HCT116 (cell line): ENCODE data around the gene SH3RF2. TPM values are rescaled to one million over a fixed set of nuclear protein-coding genes. Genes with fewer than 3 reads are reported as not detected.
A peak's percentile ranks its signal among the peaks of the same experiment; 100 is the strongest.

ENCODE experiments used
- ATAC-seq: fragments of 200-7000 bp; cut with Tn5 transposase; 2 replicates; pipeline ENCODE4 v1.9.1; 2020; ENCODE audit warnings: mild to moderate bottlenecking, moderate library complexity
- BruUV-seq: library from RNA; stranded (reverse); fragments of 400-500 nt; replicated peaks from 2 replicates; lab custom pipeline; 2021; lab: Mats Ljungman, UMichigan
- CTCF ChIA-PET: fragments of 300-600 bp; sonication (Branson Sonifier 250); formaldehyde crosslinking; loops from one replicate; lab custom pipeline; 2021; ENCODE audit warnings: antibody characterized with exemption; lab: Charles Lee
- POLR2A ChIA-PET: fragments of 300-600, 350-600 bp; sonication (Branson Sonifier 250); formaldehyde crosslinking; loops from one replicate; lab custom pipeline; 2021; ENCODE audit warnings: antibody characterized with exemption; lab: Charles Lee
- RAD21 ChIA-PET, 2 experiments: fragments of 300-600 bp; sonication (Branson Sonifier 250); formaldehyde crosslinking; loops; one replicate each; lab custom pipeline; 2023; ENCODE audit warnings: low total read pairs in 2 of 2; ENCODE audit not compliant: uncharacterized antibody in 2 of 2, unreplicated experiment in 2 of 2, low non-redundant PET in 1 of 2; lab: Charles Lee
- DNase-seq: peaks from one replicate; pipeline ENCODE4 v3.0.0-alpha.2; 2010; ENCODE audit warnings: low read depth, low spot score
- H2AFZ ChIP-seq: fragments of 200-600 bp; shearing (Covaris generic), sonication (generic); 2 replicates; pipeline ENCODE4 v1.6.1; 2017; ENCODE audit warnings: low read depth, mixed run types, mixed read lengths, antibody characterized with exemption, low read length; ENCODE audit not compliant: poor library complexity, severe bottlenecking
- H3K27ac ChIP-seq: 2 replicates; pipeline ENCODE4 v1.5.1; 2012; ENCODE audit warnings: low read depth, low read length
- H3K27me3 ChIP-seq: fragments of 200-600 bp; sonication (generic); 2 replicates; pipeline ENCODE4 v1.6.1; 2016; ENCODE audit warnings: mixed run types, low read length, mixed read lengths; ENCODE audit not compliant: insufficient read depth
- H3K36me3 ChIP-seq, 2 experiments: fragments of 200-500 bp in 1 of 2; fragments of 200-600 bp in 1 of 2; sonication (Bioruptor generic) in 1 of 2; sonication (generic) in 1 of 2; 2 replicates each; pipeline versions ENCODE4 v1.5.1 to v1.6.1; 2014 to 2016; ENCODE audit warnings: low read length in 2 of 2, inconsistent platforms in 1 of 2, mixed read lengths in 1 of 2, mixed run types in 1 of 2; ENCODE audit not compliant: insufficient read depth in 2 of 2, control insufficient read depth in 1 of 2
- H3K4me1 ChIP-seq, 2 experiments: fragments of 200-600 bp in 1 of 2; sonication (generic) in 1 of 2; 2 replicates each; pipeline versions ENCODE4 v1.5.1 to v1.6.1; 2012 to 2017; ENCODE audit warnings: low read length in 2 of 2, inconsistent platforms in 1 of 2, mild to moderate bottlenecking in 1 of 2, mixed read lengths in 1 of 2, mixed run types in 1 of 2, moderate library complexity in 1 of 2; ENCODE audit not compliant: insufficient read depth in 2 of 2, control insufficient read depth in 1 of 2
- H3K4me2 ChIP-seq: fragments of 200-600 bp; sonication (generic); 2 replicates; pipeline ENCODE4 v1.6.1; 2017; ENCODE audit warnings: mixed run types, low read length, mixed read lengths
- H3K4me3 ChIP-seq, 2 experiments: fragments of 200-600 bp in 1 of 2; sonication (generic) in 1 of 2; replicated peaks in 1 of 2; 2 replicates each; pipeline ENCODE4 v1.5.1; 2011 to 2016; ENCODE audit warnings: low read length in 2 of 2, control low read depth in 1 of 2, low read depth in 1 of 2, mild to moderate bottlenecking in 1 of 2, mixed read lengths in 1 of 2, mixed run types in 1 of 2
- H3K79me2 ChIP-seq: fragments of 200-600 bp; sonication (generic); 2 replicates; pipeline ENCODE4 v1.6.1; 2017; ENCODE audit warnings: mild to moderate bottlenecking, mixed run types, low read length, moderate library complexity, mixed read lengths; ENCODE audit not compliant: insufficient read depth
- H3K9ac ChIP-seq: fragments of 200-600 bp; sonication (generic); 2 replicates; pipeline ENCODE4 v1.6.1; 2016; ENCODE audit warnings: low read length, mixed read lengths
- H3K9me2 ChIP-seq: fragments of 200-600 bp; sonication (generic), shearing (Covaris generic); 2 replicates; pipeline ENCODE4 v1.6.1; 2017; ENCODE audit warnings: mixed run types, mild to moderate bottlenecking, moderate library complexity; ENCODE audit not compliant: insufficient read depth
- H3K9me3 ChIP-seq, 2 experiments: fragments of 200-500 bp in 1 of 2; fragments of 200-600 bp in 1 of 2; sonication (Bioruptor generic) in 1 of 2; sonication (generic) in 1 of 2; 2 replicates each; pipeline ENCODE4 v1.6.1; 2014 to 2017; ENCODE audit warnings: low read length in 2 of 2, mixed read lengths in 2 of 2, inconsistent platforms in 1 of 2, low read depth in 1 of 2, mild to moderate bottlenecking in 1 of 2, mixed run types in 1 of 2, moderate library complexity in 1 of 2; ENCODE audit not compliant: control insufficient read depth in 1 of 2, insufficient read depth in 1 of 2
- H4K20me1 ChIP-seq: fragments of 200-600 bp; sonication (generic), shearing (Covaris generic); 2 replicates; pipeline ENCODE4 v1.6.1; 2017; ENCODE audit warnings: mixed run types, mild to moderate bottlenecking, moderate library complexity; ENCODE audit not compliant: insufficient read depth
- CBX3 ChIP-seq: IDR thresholded peaks from 2 replicates; pipeline ENCODE4 v1.6.1; 2012; ENCODE audit warnings: low read depth
- CEBPB ChIP-seq: IDR thresholded peaks from 2 replicates; pipeline ENCODE4 v1.6.1; 2012; ENCODE audit warnings: low read depth
- EGR1 ChIP-seq: IDR thresholded peaks from 2 replicates; pipeline ENCODE4 v1.6.1; 2012; ENCODE audit warnings: low read depth
- SRF ChIP-seq: IDR thresholded peaks from 2 replicates; pipeline ENCODE4 v1.6.1; 2012; ENCODE audit warnings: low read depth
- YY1 ChIP-seq: IDR thresholded peaks from 2 replicates; pipeline ENCODE4 v1.6.1; 2011; ENCODE audit warnings: low read length, low read depth, moderate library complexity, mild to moderate bottlenecking; ENCODE audit not compliant: insufficient replicate concordance; ENCODE audit errors: extremely low read depth
- ZNF274 ChIP-seq: fragments of 200-500 bp; sonication (Bioruptor generic); IDR thresholded peaks from 2 replicates; pipeline ENCODE4 v1.6.1; 2014; ENCODE audit warnings: mild to moderate bottlenecking, low read depth, low read length, inconsistent platforms
- intact Hi-C: fragments of 100-400 bp; cut with micrococcal nuclease; formaldehyde crosslinking; loops from 2 replicates; pipeline ENCODE4 v1.10.0; 2022
- total RNA-seq: library from RNA; stranded (reverse); gene quantifications from one replicate; pipeline ENCODE4 v1.2.1, GENCODE V29; 2021; ENCODE audit not compliant: unreplicated experiment
- TF ChIP-seq, protein P1 (sequence below): IDR thresholded peaks from 2 replicates; pipeline ENCODE4 v1.6.1; 2012
- TF ChIP-seq, protein P2 (sequence below): IDR thresholded peaks from 2 replicates; pipeline ENCODE4 v1.6.1; 2012
- TF ChIP-seq, protein P3 (sequence below): IDR thresholded peaks from 2 replicates; pipeline ENCODE4 v1.6.1; 2011; ENCODE audit warnings: mild to moderate bottlenecking, low read length, moderate library complexity; ENCODE audit not compliant: insufficient replicate concordance; ENCODE audit errors: extremely low read depth
- TF ChIP-seq, protein P4 (sequence below), 3 experiments: fragments of 200-600 bp in 1 of 3; sonication (generic) in 1 of 3; IDR thresholded peaks in 2 of 3; conservative IDR thresholded peaks in 1 of 3; 2 replicates each; pipeline ENCODE4 v1.5.1; 2012 to 2017; ENCODE audit warnings: low read depth in 2 of 3, low read length in 2 of 3, antibody characterized with exemption in 1 of 3, borderline replicate concordance in 1 of 3, control low read depth in 1 of 3, mild to moderate bottlenecking in 1 of 3, mixed read lengths in 1 of 3, mixed run types in 1 of 3, moderate library complexity in 1 of 3; ENCODE audit not compliant: insufficient read depth in 1 of 3

Gene SH3RF2
- total RNA-seq, 1 experiment from 2014 or later = 14.3 TPM

DNA sequence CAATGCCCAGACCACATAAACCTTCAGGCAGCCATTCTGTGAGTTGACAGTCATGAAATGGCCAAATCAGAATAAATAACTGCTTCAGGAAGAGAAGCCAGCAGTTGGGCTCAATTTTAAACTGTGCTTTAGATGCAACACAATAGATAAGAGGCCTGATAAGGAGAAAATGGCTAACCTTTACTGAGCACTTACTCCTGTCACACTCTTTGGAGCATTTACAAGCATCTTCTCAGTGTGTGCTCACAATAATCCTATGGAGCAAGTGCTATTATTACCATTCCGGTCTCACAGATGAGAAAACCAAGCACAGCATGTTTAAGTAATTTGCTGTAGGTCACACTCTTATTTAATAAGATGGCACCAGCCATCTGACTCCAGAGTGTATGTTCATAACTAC lies 11.5 kb upstream of the SH3RF2 start:
- no peak overlapping the region for H3K9ac ChIP-seq
- TF ChIP-seq, protein P1, sequence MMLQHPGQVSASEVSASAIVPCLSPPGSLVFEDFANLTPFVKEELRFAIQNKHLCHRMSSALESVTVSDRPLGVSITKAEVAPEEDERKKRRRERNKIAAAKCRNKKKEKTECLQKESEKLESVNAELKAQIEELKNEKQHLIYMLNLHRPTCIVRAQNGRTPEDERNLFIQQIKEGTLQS = no peak
- no peak for TF ChIP-seq CEBPB
- no peak for TF ChIP-seq EGR1
- TF ChIP-seq, all 23 proteins: peak for 0
- no peak overlapping the region for H3K4me3 ChIP-seq
- no peaks in the 10 kb centered on the region for H3K9me2 ChIP-seq
- peak overlapping the region; percentile 62 for H3K4me2 ChIP-seq
- H3K4me1 ChIP-seq = peaks cover 12 to 22% of the 10 kb centered on the region in 2 experiments; a peak in 3 of 4 replicates
- ATAC-seq (peak; percentile 50), DNase-seq (no peak)
- H2AFZ ChIP-seq = peak overlapping the region; percentile 94
- no peaks in the 10 kb centered on the region for H3K79me2 ChIP-seq
- CTCF ChIA-PET = interaction anchor here (0.7 to 1.5 kb wide), 2 partner anchors 21 to 37 kb away, joined by 3 read pairs; no protein-coding TSS in a partner anchor
- RAD21 ChIA-PET = no interaction called here
- no TSS peak for BruUV-seq
- no peaks in the 10 kb centered on the region for H3K36me3 ChIP-seq
- intact Hi-C loops = no loop called here
- no peaks in the 10 kb centered on the region for H3K9me3 ChIP-seq
- no peak overlapping the region for H3K27ac ChIP-seq
- no peaks in the 10 kb centered on the region for H3K27me3 ChIP-seq
- no peaks in the 10 kb centered on the region for H4K20me1 ChIP-seq
- POLR2A ChIA-PET = interaction anchor here (0.9 kb wide), 1 partner anchor 9 kb away, joined by 3 read pairs; no protein-coding TSS in a partner anchor

DNA sequence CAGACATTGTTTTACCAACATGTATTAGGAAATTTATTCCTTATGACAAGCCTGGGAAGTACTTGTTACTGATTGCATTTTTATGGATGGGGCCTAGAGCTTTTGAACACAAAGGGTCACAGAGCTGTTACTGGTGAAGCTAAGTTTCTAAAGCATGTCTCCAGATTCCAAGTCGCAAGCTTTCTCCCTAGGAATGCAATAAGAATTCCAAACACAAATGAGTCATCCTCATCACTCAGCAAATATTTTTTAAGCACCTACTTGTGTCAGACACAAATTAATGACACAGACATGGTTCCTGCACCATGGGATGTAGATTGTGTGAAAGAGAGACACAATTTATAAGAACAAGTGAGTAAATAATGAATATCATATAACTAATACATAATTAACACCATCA lies 11.0 kb upstream of the SH3RF2 start:
- peak overlapping the region; percentile 94 for H2AFZ ChIP-seq
- intact Hi-C loops = no loop called here
- peak overlapping the region; percentile 62 for H3K4me2 ChIP-seq
- no peak for DNase-seq
- no peaks in the 10 kb centered on the region for H3K9me2 ChIP-seq
- H4K20me1 ChIP-seq = no peaks in the 10 kb centered on the region
- H3K9me3 ChIP-seq = no peaks in the 10 kb centered on the region
- H3K4me3 ChIP-seq = no peak overlapping the region
- ATAC-seq = peak; percentile 87
- ChIA-PET RAD21 (no interaction called here), CTCF (interaction anchor here (0.7 to 1.5 kb wide), 2 partner anchors 21 to 37 kb away, joined by 3 read pairs; no protein-coding TSS in a partner anchor), POLR2A (interaction anchor here (0.9 kb wide), 1 partner anchor 8 kb away, joined by 3 read pairs; no protein-coding TSS in a partner anchor)
- H3K9ac ChIP-seq = no peak overlapping the region
- H3K27me3 ChIP-seq = no peaks in the 10 kb centered on the region
- peaks cover 12 to 22% of the 10 kb centered on the region in 2 experiments; a peak in 3 of 4 replicates for H3K4me1 ChIP-seq
- H3K36me3 ChIP-seq = no peaks in the 10 kb centered on the region
- H3K27ac ChIP-seq = no peak overlapping the region; the same call in 1 of the 2 replicates
- H3K79me2 ChIP-seq = no peaks in the 10 kb centered on the region
- no TSS peak for BruUV-seq
- TF ChIP-seq ZNF274 = no peak
- TF ChIP-seq, protein P2, sequence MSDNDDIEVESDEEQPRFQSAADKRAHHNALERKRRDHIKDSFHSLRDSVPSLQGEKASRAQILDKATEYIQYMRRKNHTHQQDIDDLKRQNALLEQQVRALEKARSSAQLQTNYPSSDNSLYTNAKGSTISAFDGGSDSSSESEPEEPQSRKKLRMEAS = no peak
- TF ChIP-seq, protein P3, sequence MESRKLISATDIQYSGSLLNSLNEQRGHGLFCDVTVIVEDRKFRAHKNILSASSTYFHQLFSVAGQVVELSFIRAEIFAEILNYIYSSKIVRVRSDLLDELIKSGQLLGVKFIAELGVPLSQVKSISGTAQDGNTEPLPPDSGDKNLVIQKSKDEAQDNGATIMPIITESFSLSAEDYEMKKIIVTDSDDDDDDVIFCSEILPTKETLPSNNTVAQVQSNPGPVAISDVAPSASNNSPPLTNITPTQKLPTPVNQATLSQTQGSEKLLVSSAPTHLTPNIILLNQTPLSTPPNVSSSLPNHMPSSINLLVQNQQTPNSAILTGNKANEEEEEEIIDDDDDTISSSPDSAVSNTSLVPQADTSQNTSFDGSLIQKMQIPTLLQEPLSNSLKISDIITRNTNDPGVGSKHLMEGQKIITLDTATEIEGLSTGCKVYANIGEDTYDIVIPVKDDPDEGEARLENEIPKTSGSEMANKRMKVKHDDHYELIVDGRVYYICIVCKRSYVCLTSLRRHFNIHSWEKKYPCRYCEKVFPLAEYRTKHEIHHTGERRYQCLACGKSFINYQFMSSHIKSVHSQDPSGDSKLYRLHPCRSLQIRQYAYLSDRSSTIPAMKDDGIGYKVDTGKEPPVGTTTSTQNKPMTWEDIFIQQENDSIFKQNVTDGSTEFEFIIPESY = no peak
- TF ChIP-seq, protein P1 = no peak
- TF ChIP-seq YY1 = no peak
- no peak for TF ChIP-seq SRF
- TF ChIP-seq CBX3 = 0 out of 2 replicates have a peak, but pooled peaks have one; percentile 33
- TF ChIP-seq, protein P4, sequence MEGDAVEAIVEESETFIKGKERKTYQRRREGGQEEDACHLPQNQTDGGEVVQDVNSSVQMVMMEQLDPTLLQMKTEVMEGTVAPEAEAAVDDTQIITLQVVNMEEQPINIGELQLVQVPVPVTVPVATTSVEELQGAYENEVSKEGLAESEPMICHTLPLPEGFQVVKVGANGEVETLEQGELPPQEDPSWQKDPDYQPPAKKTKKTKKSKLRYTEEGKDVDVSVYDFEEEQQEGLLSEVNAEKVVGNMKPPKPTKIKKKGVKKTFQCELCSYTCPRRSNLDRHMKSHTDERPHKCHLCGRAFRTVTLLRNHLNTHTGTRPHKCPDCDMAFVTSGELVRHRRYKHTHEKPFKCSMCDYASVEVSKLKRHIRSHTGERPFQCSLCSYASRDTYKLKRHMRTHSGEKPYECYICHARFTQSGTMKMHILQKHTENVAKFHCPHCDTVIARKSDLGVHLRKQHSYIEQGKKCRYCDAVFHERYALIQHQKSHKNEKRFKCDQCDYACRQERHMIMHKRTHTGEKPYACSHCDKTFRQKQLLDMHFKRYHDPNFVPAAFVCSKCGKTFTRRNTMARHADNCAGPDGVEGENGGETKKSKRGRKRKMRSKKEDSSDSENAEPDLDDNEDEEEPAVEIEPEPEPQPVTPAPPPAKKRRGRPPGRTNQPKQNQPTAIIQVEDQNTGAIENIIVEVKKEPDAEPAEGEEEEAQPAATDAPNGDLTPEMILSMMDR (IDR thresholded peaks at IDR 0.05 in 2 of 3, conservative IDR thresholded peaks at IDR 0.05 in 1 of 3; ENCODE audit: borderline replicate concordance in 1 of 3, insufficient read depth in 1 of 3, low read depth in 2 of 3, low read length in 2 of 3) = no peak
